ENCODE data around the gene MCOLN3. TPM values are rescaled to one million over a fixed set of nuclear protein-coding genes. Genes with fewer than 3 reads are reported as not detected.
A peak's percentile ranks its signal among the peaks of the same experiment; 100 is the strongest.

The MCOLN3 gene
- total RNA-seq, 1 experiment from 2014 or later = 6.2 TPM

DNA sequence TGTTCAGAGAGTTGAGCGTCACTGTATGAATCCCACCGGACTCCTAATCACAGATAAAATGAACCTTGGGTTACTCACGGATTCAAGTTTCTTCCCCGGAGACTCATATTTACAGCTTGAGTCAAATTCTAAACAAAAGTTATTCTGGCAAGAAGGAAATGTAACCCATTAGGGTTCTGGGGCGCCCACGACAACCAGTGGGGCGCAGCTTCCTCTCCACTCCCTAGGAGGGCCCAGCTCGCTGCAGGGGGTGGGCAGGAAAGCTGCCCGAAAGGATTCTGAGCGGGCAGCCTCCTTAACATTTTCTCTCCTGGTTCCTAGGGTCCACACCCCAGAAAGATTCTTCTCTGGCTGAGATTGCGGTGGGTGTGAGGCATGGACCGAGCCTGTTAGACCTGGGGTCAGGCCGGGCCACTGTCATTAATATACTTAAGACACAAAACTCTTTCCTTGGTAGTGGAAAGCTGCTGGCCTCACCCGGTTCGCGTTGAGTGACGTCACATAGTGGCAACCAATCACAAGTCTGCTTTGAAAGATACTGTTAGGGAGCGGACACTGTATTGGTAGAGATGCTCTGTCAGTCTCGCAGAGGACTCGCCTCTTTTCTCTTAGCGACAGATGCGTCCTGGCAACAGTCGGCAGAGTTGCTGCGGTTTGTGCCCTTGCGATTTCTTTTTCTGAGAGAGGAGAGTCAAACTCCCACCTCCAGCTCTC, 13.6 kb upstream of the MCOLN3 start:
- H3K4me3 ChIP-seq = peak overlapping the region; percentile 66
- H3K27ac ChIP-seq = no peak overlapping the region
- no peaks in the 10 kb centered on the region for H3K4me1 ChIP-seq
- no peaks in the 10 kb centered on the region for H3K36me3 ChIP-seq
- no peaks in the 10 kb centered on the region for H3K9me3 ChIP-seq (replicated peaks)
- DNase-seq = peak; percentile 92 to 96
- no peaks in the 10 kb centered on the region for H3K27me3 ChIP-seq

DNA sequence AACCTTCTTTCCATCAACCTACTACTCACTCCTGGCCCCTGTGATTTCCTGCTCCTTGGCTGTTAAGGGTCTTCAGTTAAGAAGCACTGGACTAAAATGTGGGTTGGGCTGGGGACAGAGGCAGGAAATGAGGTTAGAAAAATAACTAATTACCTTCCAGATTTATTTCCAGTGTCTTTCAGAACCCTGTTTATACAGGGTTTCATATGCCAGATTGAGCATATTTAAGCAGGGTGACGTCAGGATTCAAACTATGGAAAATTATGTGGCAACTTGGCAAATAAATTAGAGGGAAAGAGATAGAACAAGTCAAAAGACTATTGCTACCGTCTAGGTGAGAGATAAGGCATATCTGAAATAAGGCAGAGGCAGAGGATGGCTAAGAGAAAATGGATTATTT, 11.7 kb upstream of the MCOLN3 start:
- no peaks in the 10 kb centered on the region for H3K4me1 ChIP-seq
- no peak overlapping the region for H3K4me3 ChIP-seq
- H3K9me3 ChIP-seq (replicated peaks) = no peaks in the 10 kb centered on the region
- no peaks in the 10 kb centered on the region for H3K36me3 ChIP-seq
- H3K27me3 ChIP-seq = no peaks in the 10 kb centered on the region
- no peak for DNase-seq
- H3K27ac ChIP-seq = no peak overlapping the region

DNA sequence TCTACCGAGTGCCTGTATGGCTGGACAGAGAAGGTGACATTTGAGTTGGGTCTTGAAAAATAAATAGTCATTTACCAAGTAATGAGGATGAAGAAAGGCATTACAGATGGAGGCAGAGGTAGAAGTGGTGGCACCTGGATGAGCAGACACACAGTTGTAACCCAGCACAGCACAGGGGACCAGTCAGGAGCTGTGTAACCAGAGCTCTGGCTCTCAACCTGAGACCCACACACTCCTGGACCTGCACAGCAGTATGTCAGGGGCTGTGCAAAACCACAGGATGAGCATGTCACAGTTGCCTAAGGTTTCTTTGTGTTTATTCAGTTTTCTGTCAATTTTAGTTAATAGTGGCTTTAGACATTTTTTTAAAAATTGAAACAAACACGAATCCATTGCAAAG, 11.3 kb upstream of the MCOLN3 start:
- DNase-seq = no peak
- no peaks in the 10 kb centered on the region for H3K36me3 ChIP-seq
- no peak overlapping the region for H3K27ac ChIP-seq
- H3K9me3 ChIP-seq (replicated peaks) = no peaks in the 10 kb centered on the region
- no peaks in the 10 kb centered on the region for H3K4me1 ChIP-seq
- H3K27me3 ChIP-seq = no peaks in the 10 kb centered on the region
- no peak overlapping the region for H3K4me3 ChIP-seq

DNA sequence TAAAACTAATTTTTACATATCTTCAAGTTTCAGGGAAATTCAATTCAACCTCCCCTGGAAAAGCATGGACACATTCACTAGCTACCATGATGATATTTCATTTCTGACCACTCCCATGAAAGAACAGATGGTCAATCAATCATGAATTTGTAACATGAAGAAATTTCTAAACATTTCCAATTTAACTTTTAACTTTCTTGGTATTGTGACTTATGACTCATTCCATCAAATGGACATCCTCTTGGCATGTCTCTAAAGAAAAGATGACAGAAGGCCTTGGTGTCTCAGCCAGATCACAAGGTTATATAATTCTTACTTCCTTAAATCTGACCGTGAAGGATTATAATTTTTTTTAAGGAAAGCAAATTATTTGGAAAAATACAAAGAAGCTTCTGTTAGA, 10.5 kb upstream of the MCOLN3 start:
- no peaks in the 10 kb centered on the region for H3K4me1 ChIP-seq
- no peaks in the 10 kb centered on the region for H3K27me3 ChIP-seq
- no peak overlapping the region for H3K4me3 ChIP-seq
- H3K36me3 ChIP-seq = no peaks in the 10 kb centered on the region
- DNase-seq = no peak
- H3K9me3 ChIP-seq (replicated peaks) = no peaks in the 10 kb centered on the region
- no peak overlapping the region for H3K27ac ChIP-seq

DNA sequence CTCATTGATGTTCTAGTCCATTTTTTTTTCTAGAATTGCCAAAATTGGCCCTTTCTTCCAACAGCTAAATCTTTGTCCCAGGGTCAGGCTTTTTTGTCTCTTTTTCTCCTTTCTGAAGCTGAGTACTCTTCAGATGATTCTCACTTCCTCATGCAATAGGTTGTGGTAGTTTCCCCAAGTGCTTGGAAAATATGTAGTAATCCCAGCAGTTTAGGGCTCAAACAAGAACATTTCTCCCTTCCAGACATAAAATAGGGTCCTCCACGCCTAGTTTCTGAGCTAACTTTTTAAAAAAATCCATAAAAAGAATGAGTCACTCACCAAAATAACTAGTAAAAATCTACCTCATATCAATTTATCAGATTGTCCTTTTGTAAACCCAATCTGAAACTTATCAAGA, 10.0 kb upstream of the MCOLN3 start:
- Histone ChIP-seq H3K4me1 (no peaks in the 10 kb centered on the region), H3K36me3 (no peaks in the 10 kb centered on the region), H3K27me3 (no peaks in the 10 kb centered on the region), H3K9me3 (replicated peaks) (no peaks in the 10 kb centered on the region), H3K4me3 (no peak overlapping the region), H3K27ac (no peak overlapping the region)
- no peak for DNase-seq

DNA sequence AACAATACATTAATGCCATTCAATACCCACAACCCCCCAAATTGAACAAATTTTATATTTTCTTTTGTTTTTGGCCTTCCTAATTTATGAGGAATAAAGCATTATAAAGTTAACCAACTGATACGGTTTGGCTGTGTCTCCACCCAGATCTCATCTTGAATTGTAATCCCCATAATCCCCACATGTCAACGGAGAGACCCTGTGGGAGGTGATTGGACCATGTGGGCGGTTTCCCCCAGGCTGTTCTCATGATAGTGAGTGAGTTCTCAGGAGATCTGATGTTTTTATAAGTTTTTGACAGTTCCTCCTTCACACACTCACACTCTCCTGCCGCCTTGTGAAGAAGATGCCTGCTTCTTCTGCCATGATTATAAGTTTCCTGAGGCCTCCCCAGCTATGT, 6.4 kb upstream of the MCOLN3 start:
- H3K9me3 ChIP-seq (replicated peaks) = no peaks in the 10 kb centered on the region
- no peak overlapping the region for H3K27ac ChIP-seq
- no peaks in the 10 kb centered on the region for H3K36me3 ChIP-seq
- DNase-seq = peak in 1 of 2 experiments; percentile 30
- no peaks in the 10 kb centered on the region; the same call in 1 of the 2 replicates for H3K27me3 ChIP-seq
- no peak overlapping the region for H3K4me3 ChIP-seq
- no peaks in the 10 kb centered on the region for H3K4me1 ChIP-seq

DNA sequence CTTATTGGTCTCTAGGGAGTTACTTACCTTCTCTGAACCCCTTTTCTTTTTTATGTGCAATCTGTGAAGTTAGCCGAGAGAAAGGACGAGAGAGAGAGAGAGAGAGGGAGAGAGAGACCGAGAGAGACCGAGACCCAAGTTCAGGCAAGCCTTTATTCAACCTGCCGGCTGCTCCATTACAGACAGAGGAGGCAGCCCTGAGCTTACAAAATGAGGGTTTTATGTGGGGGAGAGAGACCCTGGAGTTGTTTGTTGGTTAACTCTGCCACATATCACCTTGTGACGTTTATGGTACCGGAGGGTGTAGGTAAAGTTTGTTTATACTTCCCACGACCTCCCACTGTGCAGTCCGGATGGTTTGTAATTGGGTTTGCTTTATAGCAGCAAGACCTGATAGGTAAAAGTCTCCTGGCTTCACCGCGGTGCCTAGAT, 1.5 kb upstream of the MCOLN3 start:
- H3K9me3 ChIP-seq (replicated peaks) = no peaks in the 10 kb centered on the region
- H3K36me3 ChIP-seq = no peaks in the 10 kb centered on the region
- H3K27ac ChIP-seq = no peak overlapping the region
- no peaks in the 10 kb centered on the region; the same call in 1 of the 2 replicates for H3K27me3 ChIP-seq
- H3K4me1 ChIP-seq = no peaks in the 10 kb centered on the region
- H3K4me3 ChIP-seq = no peak overlapping the region
- DNase-seq = no peak

DNA sequence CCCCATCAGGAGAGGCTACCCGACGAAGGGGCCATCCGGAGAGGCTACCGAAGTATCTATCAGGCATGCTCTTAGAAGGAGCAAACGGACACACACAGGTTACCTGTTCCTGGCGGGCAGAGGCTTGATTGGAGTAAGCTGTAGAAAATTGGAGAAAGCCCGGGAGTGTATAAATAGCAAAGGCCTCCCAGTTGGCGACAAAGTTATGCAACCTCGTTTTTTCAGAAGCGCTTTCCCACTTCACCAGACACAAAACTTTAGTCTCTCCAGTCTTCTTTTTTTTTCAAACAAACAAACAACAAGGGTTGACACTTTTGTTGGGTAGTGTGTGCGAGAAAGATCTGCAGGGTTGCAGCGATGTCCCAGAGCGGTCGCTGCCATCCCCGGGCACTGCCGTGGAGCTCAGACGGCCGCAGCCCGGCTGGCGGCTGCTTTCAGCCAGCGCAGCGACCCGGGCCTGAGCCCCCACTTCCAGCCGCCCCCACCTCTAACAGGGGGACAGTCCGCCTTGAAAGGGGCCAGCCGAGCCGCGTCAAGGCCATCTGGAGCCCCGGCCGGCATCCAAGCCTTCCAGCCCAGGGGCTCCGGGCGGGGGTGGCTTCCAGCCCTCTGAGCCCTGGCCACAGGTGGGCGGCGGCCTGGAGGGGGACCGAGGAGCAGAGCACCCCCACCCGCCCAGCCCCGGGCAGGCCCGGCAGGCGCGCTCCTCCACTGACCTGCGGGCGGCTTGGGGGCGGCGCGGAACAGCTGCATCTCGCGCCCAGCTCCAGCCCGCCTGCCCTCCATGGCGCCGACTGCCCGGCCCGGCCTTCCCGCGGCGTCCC, 616 bp downstream of the MCOLN3 start:
- peak; percentile 66 to 68 for DNase-seq
- no peaks in the 10 kb centered on the region for H3K9me3 ChIP-seq (replicated peaks)
- no peaks in the 10 kb centered on the region; the same call in 1 of the 2 replicates for H3K27me3 ChIP-seq
- peak overlapping the region; percentile 77 for H3K4me3 ChIP-seq
- peak overlapping the region; percentile 26; the same call in 1 of the 2 replicates for H3K27ac ChIP-seq
- no peaks in the 10 kb centered on the region for H3K4me1 ChIP-seq
- no peaks in the 10 kb centered on the region for H3K36me3 ChIP-seq

DNA sequence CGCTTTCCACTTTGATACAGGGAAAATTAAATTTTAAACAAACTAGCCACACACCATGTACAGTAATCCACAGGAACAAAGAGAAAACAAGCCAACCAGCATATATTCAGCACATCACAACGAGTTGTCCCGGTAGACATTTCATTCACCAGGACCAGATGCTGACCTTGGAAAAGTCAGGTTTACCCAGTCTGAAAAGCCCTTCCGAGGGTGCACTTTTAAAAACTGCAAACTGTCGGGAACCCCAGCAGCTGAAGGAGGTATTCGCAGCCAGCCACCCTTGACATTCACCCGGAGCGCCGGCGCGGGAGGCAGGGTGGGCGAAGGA, 1.2 kb downstream of the MCOLN3 start:
- H3K4me1 ChIP-seq = no peaks in the 10 kb centered on the region
- peak overlapping the region; percentile 77 for H3K4me3 ChIP-seq
- H3K9me3 ChIP-seq (replicated peaks) = no peaks in the 10 kb centered on the region
- H3K36me3 ChIP-seq = no peaks in the 10 kb centered on the region
- H3K27me3 ChIP-seq = no peaks in the 10 kb centered on the region; the same call in 1 of the 2 replicates
- no peak overlapping the region for H3K27ac ChIP-seq
- DNase-seq = no peak

DNA sequence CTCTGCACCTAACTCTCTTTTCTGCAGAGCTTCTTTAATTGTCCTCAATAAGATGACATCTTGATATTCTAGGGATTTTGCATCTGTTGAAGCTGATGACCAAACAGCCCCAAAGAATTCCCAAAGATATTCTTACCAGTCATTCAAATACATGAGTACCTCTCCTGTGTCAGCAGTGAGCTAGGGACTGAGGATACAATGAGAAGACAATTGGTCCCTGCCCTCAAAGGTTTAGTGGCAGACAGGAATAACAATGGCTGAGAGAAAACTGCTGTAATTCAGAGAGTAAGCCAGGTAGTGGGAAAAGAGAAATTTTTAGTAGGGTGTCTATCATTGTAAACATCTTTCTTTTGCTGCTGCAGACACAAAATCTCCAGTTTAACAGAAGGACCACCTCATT, 5.9 kb downstream of the MCOLN3 start:
- H3K4me1 ChIP-seq = no peaks in the 10 kb centered on the region
- no peak for DNase-seq
- no peak overlapping the region for H3K4me3 ChIP-seq
- no peaks in the 10 kb centered on the region for H3K27me3 ChIP-seq
- H3K9me3 ChIP-seq (replicated peaks) = no peaks in the 10 kb centered on the region
- H3K27ac ChIP-seq = no peak overlapping the region
- no peaks in the 10 kb centered on the region for H3K36me3 ChIP-seq

DNA sequence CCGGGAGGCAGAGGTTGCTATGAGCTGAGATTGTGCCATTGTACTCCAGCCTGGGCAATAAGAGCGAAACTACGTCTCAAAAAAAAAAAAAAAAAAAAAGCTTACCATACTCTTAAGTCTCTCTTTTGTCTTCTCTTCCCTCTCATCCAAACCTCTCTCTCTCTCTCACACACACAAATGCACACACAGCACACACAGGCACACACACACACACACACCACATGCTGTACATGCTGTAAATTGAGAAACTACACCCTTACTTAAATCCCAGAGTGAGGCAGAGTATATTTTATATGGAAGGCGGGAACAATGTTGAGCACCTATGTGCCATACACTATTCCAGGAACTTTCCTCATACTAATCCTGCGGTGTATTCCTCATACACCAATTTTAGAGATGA, 6.5 kb downstream of the MCOLN3 start:
- Histone ChIP-seq H3K27me3 (no peaks in the 10 kb centered on the region), H3K9me3 (replicated peaks) (no peaks in the 10 kb centered on the region), H3K36me3 (no peaks in the 10 kb centered on the region), H3K27ac (no peak overlapping the region), H3K4me3 (no peak overlapping the region), H3K4me1 (no peaks in the 10 kb centered on the region)
- no peak for DNase-seq

DNA sequence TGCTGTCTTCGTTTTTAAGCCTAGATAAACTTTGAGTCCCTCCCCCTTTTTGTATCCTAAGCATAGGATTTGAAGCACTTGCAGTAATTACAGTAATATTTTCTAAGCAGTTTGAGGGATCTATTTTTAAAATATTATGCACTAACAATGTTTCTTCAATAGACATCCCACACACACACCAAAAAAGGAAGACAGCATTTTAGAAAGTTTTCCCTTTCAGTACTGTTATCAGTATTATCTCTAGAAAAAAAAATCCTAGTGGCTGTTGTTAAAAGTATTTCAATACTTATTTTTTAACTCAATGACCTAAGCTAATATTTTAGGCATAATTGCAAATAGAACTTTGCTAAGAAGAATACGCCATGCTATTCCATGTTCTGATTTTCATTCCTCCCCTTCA, 15.1 kb downstream of the MCOLN3 start:
- H3K4me1 ChIP-seq = no peaks in the 10 kb centered on the region
- no peak overlapping the region for H3K4me3 ChIP-seq
- H3K9me3 ChIP-seq (replicated peaks) = no peaks in the 10 kb centered on the region
- H3K27me3 ChIP-seq = no peaks in the 10 kb centered on the region
- H3K36me3 ChIP-seq = no peaks in the 10 kb centered on the region
- no peak overlapping the region for H3K27ac ChIP-seq
- no peak for DNase-seq

DNA sequence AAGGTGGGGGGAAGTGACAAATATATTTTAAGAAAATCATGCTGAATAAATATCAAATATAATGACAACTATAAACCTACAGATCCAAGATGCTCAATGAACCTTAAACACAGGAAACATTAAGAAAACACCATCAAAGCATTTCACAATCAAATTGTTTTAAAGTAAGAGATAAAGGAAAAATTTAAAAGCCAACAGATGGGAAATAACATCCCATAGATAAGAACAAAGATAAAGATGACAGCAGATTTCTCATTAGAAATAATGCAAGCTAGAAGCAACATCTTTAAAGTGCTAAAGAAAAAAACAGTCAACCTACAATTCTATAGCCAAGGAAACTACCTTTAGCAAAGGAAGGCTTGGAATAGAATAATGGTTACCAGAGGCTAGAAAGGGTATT, 17.8 kb downstream of the MCOLN3 start:
- Histone ChIP-seq H3K36me3 (peaks cover 2% of the 10 kb centered on the region; the same call in 1 of the 2 replicates), H3K27ac (no peak overlapping the region), H3K4me1 (no peaks in the 10 kb centered on the region), H3K9me3 (replicated peaks) (no peaks in the 10 kb centered on the region), H3K27me3 (no peaks in the 10 kb centered on the region), H3K4me3 (no peak overlapping the region)
- DNase-seq = no peak

DNA sequence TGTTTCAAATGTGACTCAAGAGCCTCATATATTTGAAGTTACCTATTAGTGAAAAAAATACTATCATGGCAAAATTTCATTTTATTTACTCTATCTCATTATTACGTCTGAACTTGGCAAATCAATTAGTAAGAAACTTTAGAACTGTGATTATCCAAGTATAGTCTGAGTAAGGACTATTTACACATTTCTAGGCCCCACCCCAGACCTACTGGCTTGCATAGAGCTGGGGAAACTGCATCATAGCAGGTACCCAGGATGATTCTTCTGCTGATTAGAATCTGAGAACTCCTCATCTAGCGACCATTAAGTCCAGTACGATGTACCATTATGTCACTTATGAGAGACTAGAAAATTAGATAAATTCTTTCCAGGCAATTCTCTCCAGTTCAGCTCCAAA, 20.1 kb downstream of the MCOLN3 start:
- no peaks in the 10 kb centered on the region for H3K9me3 ChIP-seq (replicated peaks)
- DNase-seq = no peak

DNA sequence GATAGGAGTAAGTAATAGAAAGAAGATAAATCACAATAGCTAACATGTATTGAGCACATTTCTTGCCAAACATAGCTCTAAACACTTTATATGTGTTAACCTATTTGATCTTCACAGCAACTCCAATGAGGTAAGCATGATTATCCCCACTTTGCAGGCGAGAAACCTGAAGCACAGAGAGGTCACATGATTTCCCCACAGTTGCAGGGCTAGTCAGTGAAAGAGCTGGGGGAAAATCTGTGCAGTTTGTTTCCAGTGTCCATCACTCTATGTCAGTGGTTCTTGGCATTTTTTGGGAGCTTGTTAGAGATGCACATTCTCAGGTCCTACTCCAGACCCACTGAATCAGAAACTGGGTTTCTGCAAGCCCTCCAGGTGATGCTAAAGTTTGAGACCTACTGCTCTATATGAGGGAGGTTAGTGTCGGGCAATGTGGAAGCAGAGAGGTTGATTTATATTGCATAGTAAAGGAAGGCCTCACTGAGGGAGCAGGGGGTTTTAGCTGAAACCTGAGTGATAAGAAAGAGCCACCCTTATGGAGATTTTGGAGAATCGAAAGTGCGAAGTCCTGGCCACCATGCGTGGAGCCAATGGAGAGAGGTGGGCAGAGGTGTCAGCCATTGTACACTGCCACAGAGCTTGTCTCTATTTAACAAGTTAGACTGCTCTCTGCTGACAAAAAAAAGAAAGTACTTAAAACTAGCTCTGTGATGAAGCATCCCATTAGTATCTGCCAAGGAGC, 20.9 kb downstream of the MCOLN3 start:
- Histone ChIP-seq H3K4me1 (no peaks in the 10 kb centered on the region), H3K4me3 (no peak overlapping the region), H3K27me3 (no peaks in the 10 kb centered on the region), H3K9me3 (replicated peaks) (no peaks in the 10 kb centered on the region), H3K27ac (no peak overlapping the region), H3K36me3 (peaks cover 2% of the 10 kb centered on the region; the same call in 1 of the 2 replicates)
- DNase-seq = no peak

More for the DNA sequence above, 20.1 kb downstream of the MCOLN3 start:
- Histone ChIP-seq H3K4me3 (no peak overlapping the region), H3K4me1 (no peaks in the 10 kb centered on the region), H3K27ac (no peak overlapping the region), H3K27me3 (no peaks in the 10 kb centered on the region), H3K36me3 (peaks cover 2% of the 10 kb centered on the region; the same call in 1 of the 2 replicates)

Data from SJCRH30 (cell line).